HFF-Myc (cell line): Measurements from ENCODE around the gene ZNF853.
"Not testable (repeated sequence)": the region's sequence is repeated elsewhere in the genome, so short reads cannot be mapped to it uniquely, and the experiment has no call there.

ENCODE experiments used
- DNase-seq: peaks from one replicate; pipeline ENCODE4 v3.0.0-alpha.2; 2011; ENCODE audit warnings: low read depth; ENCODE audit errors: extremely low read depth
- H3K4me3 ChIP-seq: replicated peaks from 2 replicates; pipeline ENCODE4 v1.5.1; 2011; ENCODE audit warnings: low read depth, mild to moderate bottlenecking, control low read depth, low read length
- TF ChIP-seq, protein P1 (sequence below): IDR thresholded peaks from 2 replicates; pipeline ENCODE4 v1.5.1; 2012; ENCODE audit warnings: mild to moderate bottlenecking, low read depth, low read length, control low read depth; ENCODE audit errors: missing control alignments

Gene ZNF853

DNA sequence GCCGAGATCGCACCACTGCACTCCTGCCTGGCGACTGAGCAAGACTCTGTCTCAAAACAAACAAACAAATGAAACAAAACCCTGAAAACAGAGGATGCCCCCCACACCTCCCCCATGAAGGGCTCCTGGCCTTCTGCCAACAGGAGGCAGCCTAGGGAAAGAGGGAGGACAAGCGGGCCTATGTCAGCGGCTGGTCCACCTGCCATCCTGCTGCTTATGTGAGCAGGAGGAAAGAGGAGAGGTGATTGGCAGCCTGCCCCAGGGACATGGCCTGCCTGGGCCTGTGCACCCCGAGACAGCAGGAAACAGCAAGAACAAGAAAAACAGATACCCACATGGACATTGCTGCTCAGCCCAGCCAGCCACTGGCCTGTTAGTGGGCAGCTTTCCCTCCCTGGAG lies 12.6 kb downstream of the ZNF853 start:
- DNase-seq, result no peak
- H3K4me3 ChIP-seq, result no peak overlapping the region
- TF ChIP-seq, protein P1, sequence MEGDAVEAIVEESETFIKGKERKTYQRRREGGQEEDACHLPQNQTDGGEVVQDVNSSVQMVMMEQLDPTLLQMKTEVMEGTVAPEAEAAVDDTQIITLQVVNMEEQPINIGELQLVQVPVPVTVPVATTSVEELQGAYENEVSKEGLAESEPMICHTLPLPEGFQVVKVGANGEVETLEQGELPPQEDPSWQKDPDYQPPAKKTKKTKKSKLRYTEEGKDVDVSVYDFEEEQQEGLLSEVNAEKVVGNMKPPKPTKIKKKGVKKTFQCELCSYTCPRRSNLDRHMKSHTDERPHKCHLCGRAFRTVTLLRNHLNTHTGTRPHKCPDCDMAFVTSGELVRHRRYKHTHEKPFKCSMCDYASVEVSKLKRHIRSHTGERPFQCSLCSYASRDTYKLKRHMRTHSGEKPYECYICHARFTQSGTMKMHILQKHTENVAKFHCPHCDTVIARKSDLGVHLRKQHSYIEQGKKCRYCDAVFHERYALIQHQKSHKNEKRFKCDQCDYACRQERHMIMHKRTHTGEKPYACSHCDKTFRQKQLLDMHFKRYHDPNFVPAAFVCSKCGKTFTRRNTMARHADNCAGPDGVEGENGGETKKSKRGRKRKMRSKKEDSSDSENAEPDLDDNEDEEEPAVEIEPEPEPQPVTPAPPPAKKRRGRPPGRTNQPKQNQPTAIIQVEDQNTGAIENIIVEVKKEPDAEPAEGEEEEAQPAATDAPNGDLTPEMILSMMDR, result no peak

DNA sequence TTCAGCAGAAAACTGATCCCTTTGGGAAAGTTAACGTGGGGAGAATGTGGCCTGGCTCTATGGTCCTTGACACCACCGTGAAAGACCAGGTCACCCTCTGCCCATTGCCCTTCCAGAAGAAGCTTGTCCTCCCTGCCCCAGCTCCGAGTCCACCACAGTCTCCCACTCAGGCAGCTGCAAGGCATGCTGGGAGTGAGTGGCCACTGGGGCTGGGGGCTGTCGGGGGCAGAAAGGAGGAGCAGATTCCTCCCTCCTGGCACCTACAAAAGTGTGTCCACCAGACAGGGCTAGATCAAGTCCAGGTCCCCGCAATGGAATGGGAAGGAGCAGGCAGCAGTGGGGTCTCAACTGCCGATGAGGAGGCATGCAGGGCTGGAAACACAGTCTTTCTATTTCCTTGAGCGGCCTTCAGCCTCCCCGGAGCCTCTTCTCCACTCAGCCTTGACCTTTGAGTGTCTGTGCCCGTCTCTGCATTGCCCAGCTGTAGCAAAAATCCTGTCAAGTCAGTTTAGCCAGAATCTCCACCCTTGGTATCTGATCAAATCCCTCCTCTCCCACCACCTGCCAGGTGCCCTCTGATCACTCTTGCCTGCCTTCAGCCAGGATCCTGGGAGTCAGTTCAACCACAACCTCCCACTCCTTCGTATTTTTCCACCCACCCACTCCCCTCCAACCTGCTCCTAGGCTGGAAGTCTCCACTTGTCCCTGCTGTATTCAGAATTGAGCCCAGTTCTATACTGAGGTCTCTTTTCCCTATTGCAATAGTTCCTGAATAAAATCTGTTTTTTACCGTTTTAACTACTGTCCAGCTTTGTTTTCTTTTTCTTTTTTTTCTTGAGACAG lies 14.8 kb downstream of the ZNF853 start:
- DNase-seq, result no peak
- TF ChIP-seq, protein P1, result no peak
- no peak overlapping the region for H3K4me3 ChIP-seq

DNA sequence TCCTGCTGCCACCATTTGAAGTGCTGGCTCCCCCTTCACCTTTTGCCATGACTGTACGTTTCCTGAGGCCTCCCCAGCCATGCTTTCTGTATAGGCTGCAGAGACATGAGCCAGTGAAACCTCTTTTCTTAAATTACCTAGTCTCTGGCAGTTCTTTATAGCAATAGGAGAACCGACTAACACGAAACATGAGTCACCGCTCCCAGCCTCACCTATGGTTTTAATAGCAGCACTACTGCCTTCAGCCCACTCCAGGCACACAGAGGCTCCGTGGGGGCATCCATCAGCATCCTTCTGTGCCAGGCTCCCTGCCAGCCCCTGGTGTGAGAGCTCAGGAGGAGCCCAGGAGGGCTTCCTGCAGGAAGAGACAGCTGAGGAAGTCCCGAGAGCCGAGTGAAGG lies 16.2 kb downstream of the ZNF853 start:
- DNase-seq, result no peak
- TF ChIP-seq, protein P1, result no peak

DNA sequence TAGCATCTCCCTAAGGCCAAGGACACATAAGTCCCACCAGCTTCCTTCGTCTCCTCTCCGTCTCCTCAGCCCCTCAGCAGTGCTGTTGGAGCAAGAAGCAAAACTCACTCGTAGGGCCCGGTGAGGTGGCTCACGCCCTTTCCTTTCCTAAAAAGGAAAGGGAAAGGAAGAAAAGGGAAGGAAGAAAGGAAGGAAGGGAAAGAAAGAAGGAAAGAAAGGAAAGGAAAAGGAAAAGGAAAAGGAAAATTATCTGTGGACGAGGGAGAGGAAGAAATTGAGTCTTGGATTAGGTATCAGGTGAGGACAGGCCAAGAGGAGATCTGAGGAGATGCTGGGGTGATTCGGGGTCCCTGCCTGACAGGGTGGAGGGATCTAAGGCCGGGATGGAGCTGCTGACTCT lies 18.6 kb downstream of the ZNF853 start:
- TF ChIP-seq, protein P1, result no peak
- DNase-seq, result no peak
- H3K4me3 ChIP-seq, result no peak overlapping the region

More for the DNA sequence above, 16.2 kb downstream of the ZNF853 start:
- H3K4me3 ChIP-seq, result no peak overlapping the region

DNA sequence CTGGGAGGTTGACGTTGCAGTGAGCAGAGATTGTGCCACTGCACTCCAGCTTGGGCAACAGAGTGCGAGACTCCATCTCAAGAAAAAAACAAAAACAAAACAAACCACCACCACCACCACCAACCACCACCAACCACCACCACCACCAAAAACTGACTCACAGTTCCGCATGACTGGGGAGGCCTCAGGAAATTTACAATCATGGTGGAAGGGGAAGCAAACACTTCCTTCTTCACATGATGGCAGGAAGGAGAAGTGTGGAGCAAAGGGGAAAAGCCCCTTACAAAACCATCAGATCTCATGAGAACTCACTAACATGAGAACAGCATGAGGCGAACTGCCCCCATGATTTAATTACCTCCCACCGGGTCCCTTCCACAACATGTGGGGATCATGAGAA lies 19.6 kb downstream of the ZNF853 start:
- H3K4me3 ChIP-seq, DNase-seq: not testable (repeated sequence)

DNA sequence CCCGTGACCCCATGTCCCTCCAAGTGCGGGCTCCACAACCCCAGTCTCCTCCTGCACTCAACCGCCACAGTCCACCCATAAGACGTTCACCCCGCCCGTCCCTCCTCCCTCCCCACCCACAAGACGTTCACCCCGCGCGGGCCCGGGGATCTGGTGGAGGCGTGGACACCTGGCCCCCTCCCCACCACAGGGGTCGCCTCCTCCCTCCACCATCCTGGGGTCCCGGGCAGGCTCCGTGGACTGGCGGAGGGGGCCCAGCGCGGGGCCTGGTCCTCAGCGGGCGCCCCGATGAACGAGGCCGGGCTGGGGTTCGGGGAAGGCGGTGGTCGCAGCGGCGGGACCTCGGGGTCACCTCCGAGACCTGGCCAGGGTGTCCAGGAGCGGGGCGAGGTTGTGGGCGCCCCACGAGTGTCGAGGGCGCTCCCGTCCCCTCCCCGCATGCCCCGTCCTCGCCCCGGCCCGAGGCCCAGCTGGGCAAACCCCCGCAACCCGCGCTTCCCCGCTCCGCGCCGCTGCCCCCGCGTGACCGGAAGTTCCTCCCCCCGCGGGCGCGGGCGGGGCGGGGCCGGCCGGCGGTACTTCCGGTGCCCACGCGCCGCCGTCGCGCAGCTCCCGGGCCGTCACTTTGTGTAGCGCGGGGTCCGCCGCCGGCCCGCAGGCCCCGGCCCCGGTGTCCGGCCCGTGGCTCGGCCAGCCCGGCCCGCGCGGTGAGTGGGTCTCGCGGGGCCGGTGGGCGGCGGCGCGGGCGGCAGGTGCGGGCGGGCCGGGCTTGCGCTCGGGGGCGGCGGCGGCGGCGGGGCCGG lies 21.5 kb downstream of the ZNF853 start, which contains the start of gene ZNF316:
Gene ZNF316 (plus strand): TSS at position 578 of the 803 bp plus-strand sequence. CDS start 5,092 bp downstream, outside the sequence.
- TF ChIP-seq, protein P1, result no peak
- H3K4me3 ChIP-seq, result peak within 1 kb of the TSS; percentile 59
- no peak for DNase-seq
